HG03442 (cell line): ENCODE results near the gene LXN.
A peak's percentile ranks its signal among the peaks of the same experiment; 100 is the strongest.
"Not testable (repeated sequence)": the region's sequence is repeated elsewhere in the genome, so short reads cannot be mapped to it uniquely, and the experiment has no call there.

ENCODE experiments used
- ATAC-seq: cut with Tn5 transposase; IDR thresholded peaks from one replicate; pipeline ENCODE4 v1.9.1; 2021; ENCODE audit warnings: mild to moderate bottlenecking, moderate library complexity; ENCODE audit not compliant: unreplicated experiment

LXN gene

GRCh38 chr3:158672215-158673176, at the start of gene LXN:
LXN (minus strand) TSS chr3:158672648; CDS start chr3:158672478, 170 bp downstream.
- ATAC-seq: peak; percentile 99

GRCh38 chr3:158722108-158722507, 49.7 kb upstream of the LXN start:
- ATAC-seq: no peak

GRCh38 chr3:158718490-158719170, 46.2 kb upstream of the LXN start:
- ATAC-seq: no peak

- ATAC-seq: no peak
Measured at GRCh38 chr3:158717576-158717975, 45.1 kb upstream of the LXN start.

- ATAC-seq: no peak
Measured at GRCh38 chr3:158713094-158713499, 40.6 kb upstream of the LXN start.

- peak; percentile 57 for ATAC-seq
Measured at GRCh38 chr3:158712443-158712842, 40.0 kb upstream of the LXN start.

- ATAC-seq: peak; percentile 59
Measured at GRCh38 chr3:158711886-158712285, 39.4 kb upstream of the LXN start.

GRCh38 chr3:158710601-158711000, 38.2 kb upstream of the LXN start:
- ATAC-seq: no peak

- no peak for ATAC-seq
Measured at GRCh38 chr3:158709666-158710083, 37.2 kb upstream of the LXN start.

- ATAC-seq: no peak
Measured at GRCh38 chr3:158703566-158703965, 31.1 kb upstream of the LXN start.

GRCh38 chr3:158702815-158703481, 30.5 kb upstream of the LXN start:
- ATAC-seq: no peak

- no peak for ATAC-seq
Measured at GRCh38 chr3:158701420-158702065, 29.1 kb upstream of the LXN start.

GRCh38 chr3:158700559-158700958, 28.1 kb upstream of the LXN start:
- ATAC-seq: no peak

- ATAC-seq: no peak
Measured at GRCh38 chr3:158696618-158697017, 24.2 kb upstream of the LXN start.

- not testable (repeated sequence) for ATAC-seq
Measured at GRCh38 chr3:158693866-158694456, 21.5 kb upstream of the LXN start.

- ATAC-seq: no peak
Measured at GRCh38 chr3:158685159-158685558, 12.7 kb upstream of the LXN start.

GRCh38 chr3:158683230-158683962, 10.9 kb upstream of the LXN start:
- peak; percentile 46 for ATAC-seq

GRCh38 chr3:158680861-158681260, 8.4 kb upstream of the LXN start:
- no peak for ATAC-seq

GRCh38 chr3:158679547-158680000, 7.1 kb upstream of the LXN start:
- ATAC-seq: no peak

GRCh38 chr3:158678687-158679086, 6.2 kb upstream of the LXN start:
- ATAC-seq: no peak
